VCaP (cell line): Measurements from ENCODE around the gene RABGAP1.

Experiments used
- H3K27ac ChIP-seq: fragments of 450-650 bp; 2 replicates; pipeline ENCODE4 v1.5.1; 2017
- TF ChIP-seq, protein P1 (sequence below): fragments of 450-650 bp; conservative IDR thresholded peaks from 2 replicates; pipeline ENCODE4 v1.5.1; 2017; ENCODE audit warnings: mild to moderate bottlenecking, moderate library complexity

The RABGAP1 gene

DNA sequence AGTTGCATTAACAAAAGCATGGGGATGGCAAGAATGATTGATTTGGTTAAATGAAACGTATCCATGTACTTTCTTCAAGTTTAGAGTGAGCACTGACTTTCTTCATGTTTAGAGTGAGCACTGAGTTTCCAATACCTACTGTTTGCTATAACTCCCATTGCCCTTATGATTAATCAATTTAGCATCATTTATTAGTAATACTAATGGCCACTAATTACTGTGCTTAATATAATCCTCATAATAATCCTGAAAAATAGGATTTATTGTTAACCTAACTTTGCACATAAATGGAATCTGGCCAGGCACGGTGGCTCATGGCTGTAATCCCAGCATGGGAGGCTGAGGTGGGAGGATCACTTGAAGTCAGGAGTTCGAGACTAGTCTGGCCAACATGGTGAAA is 70.6 kb downstream of the RABGAP1 start:
- H3K27ac ChIP-seq = no peak overlapping the region
- TF ChIP-seq, protein P1, sequence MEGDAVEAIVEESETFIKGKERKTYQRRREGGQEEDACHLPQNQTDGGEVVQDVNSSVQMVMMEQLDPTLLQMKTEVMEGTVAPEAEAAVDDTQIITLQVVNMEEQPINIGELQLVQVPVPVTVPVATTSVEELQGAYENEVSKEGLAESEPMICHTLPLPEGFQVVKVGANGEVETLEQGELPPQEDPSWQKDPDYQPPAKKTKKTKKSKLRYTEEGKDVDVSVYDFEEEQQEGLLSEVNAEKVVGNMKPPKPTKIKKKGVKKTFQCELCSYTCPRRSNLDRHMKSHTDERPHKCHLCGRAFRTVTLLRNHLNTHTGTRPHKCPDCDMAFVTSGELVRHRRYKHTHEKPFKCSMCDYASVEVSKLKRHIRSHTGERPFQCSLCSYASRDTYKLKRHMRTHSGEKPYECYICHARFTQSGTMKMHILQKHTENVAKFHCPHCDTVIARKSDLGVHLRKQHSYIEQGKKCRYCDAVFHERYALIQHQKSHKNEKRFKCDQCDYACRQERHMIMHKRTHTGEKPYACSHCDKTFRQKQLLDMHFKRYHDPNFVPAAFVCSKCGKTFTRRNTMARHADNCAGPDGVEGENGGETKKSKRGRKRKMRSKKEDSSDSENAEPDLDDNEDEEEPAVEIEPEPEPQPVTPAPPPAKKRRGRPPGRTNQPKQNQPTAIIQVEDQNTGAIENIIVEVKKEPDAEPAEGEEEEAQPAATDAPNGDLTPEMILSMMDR = no peak

DNA sequence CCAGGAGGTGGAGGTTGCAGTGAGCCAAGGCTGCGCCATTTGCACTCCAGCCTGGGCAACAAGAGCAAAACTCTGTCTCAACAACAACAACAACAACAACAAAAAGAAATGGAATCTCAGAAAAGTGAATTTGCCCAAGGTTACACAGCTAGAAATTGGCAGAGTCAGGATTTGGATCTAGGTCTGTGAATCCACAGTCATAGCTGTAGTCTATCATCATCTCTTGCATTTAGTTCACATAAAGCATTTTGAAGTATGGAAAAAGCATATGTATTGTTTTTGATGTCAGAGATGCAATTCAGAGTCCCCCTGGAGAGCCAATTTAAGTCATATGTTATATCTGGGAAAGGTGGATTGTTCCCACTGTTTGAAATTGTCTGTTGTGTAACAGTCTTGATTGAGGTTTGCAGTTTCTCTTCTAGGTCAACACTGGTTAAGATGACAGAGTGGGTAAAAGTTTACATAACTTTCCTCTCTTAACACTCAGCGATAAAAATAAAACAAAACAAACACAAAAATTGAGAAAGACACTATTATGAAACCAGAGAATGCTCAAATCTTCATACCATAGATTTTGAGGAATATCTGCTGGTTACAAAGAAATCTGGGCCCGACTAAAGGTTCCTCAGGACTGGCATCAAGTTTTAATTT is 71.2 kb downstream of the RABGAP1 start:
- H3K27ac ChIP-seq = no peak overlapping the region
- TF ChIP-seq, protein P1 = no peak

DNA sequence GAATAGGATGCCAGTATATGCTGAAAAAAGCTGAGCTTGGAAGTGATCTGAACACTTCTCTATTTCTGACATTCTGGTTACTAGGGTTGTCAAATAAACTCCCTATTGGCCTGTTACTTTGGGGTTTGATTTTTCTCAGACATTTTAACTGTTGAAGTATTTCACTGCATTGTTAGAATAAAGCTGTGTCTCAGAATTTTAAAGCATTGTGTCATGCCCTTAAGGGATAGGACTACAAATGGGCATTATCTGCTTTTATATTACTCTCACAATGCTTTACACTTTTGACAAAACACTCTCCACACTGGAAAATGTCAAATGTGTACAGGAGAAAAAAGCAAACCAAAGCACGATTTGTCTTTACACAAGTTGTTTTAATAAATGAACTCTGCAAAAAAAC is 75.8 kb downstream of the RABGAP1 start:
- no peak overlapping the region for H3K27ac ChIP-seq
- TF ChIP-seq, protein P1 = no peak

DNA sequence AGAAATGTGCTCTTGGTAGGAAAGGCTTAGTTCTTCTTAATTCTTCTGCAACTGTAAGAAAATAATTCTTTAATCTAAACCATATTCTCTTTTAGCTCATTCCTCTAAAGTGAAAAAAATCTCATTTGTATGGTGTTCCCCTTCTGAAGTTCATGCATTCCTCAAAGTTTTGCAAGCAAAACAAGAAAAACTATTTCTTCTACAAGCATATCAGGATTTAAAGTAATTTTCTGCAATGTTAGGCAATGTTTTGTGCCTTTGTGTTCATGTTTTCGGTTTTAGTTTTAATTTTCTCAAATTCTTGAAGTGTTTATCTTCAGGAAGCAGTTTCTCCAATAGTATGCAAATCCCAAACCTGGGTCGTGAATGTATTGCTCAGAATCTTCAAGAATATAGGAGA is 80.0 kb downstream of the RABGAP1 start:
- H3K27ac ChIP-seq = no peak overlapping the region
- TF ChIP-seq, protein P1 = no peak

DNA sequence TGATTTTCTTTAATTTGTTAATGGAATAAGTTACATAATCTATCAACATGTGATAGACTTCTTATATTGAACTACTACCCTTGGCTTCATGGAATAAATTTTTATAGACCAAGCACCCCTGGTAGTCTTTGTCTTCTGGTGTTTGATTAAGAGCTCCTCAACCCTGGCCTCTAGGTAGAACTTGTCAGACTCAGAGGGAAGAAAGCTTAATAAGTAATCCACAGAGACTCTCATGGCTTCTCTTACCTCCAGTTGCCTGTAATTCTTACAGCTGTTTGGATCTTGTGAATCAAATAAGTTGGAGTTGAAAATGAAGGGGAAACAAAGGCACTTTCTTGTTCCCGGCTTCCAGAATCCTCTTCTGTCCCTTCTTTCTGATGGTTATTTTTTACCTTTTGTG is 85.6 kb downstream of the RABGAP1 start:
- TF ChIP-seq, protein P1 = no peak
- H3K27ac ChIP-seq = peak overlapping the region; percentile 85

DNA sequence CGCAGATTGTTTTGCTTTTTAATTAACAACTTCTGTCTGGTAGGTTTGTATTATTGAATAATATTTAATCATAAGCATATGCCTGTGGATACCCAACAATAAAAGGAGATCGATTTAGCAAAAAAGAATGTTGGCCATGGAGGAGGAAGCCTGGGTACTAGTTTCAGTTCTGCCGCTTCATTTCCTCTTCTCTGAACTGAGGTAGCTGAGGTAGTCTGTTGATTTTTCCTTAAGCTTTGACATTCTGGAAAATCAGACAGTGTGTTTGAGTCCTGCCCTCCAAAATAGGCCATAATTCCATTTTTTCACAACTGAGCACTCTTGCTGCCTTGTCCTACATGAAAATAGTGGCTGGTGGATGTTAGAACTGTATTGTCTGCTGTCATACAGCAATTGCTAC is 86.7 kb downstream of the RABGAP1 start:
- peak overlapping the region; percentile 85 for H3K27ac ChIP-seq
- TF ChIP-seq, protein P1 = no peak

DNA sequence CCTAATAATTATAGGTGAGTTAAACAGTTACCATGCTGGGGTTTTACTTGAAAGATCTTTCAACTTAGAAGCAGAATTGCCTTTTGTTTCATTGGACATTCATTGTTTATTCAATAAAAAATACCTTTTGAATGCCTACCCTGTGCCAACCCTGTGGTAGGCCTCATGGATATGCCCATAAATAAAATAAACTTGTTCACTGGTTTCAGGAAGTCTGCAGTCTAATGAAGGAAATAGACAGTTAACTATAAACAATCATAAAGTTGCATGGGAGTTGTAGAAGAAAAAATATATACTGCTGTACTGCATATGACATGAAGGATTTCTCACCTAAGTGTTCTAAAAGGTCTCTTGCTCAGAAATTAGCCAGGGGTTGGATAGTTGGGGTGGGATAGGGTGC is 87.3 kb downstream of the RABGAP1 start:
- peak overlapping the region; percentile 85 for H3K27ac ChIP-seq
- TF ChIP-seq, protein P1 = no peak
